Liver (tissue), 3 donors: ENCODE data around the gene TLCD3A.

Experiments
- ATF3 ChIP-seq: IDR thresholded peaks from 2 replicates; pipeline ENCODE4 v1.6.1; 2016; ENCODE audit warnings: antibody characterized with exemption
- CTCF ChIP-seq: fragments of 150-350 bp; IDR thresholded peaks from 2 replicates; pipeline ENCODE4 v1.5.1; 2017; ENCODE audit warnings: improper control_type of control experiment, low read depth, low read length; ENCODE audit not compliant: missing input control
- EGR1 ChIP-seq, 2 donors: IDR thresholded peaks; 2 replicates each; pipeline ENCODE4 v1.6.1; 2016 to 2018; ENCODE audit warnings: antibody characterized with exemption in 2 of 2, low read depth in 2 of 2
- GABPA ChIP-seq, 2 donors: IDR thresholded peaks in 1 of 2; conservative IDR thresholded peaks in 1 of 2; 2 replicates each; pipeline ENCODE4 v1.6.1; 2016; ENCODE audit warnings: antibody characterized with exemption in 2 of 2, mild to moderate bottlenecking in 1 of 2, moderate library complexity in 1 of 2
- JUND ChIP-seq, 2 donors: IDR thresholded peaks; 2 replicates each; pipeline ENCODE4 v1.6.1; 2016; ENCODE audit warnings: antibody characterized with exemption in 2 of 2
- NR2F2 ChIP-seq: IDR thresholded peaks from 2 replicates; pipeline ENCODE4 v1.6.1; 2016; ENCODE audit warnings: antibody characterized with exemption
- RAD21 ChIP-seq, 2 donors: IDR thresholded peaks; 2 replicates each; pipeline ENCODE4 v1.6.1; 2016; ENCODE audit warnings: antibody characterized with exemption in 2 of 2, mild to moderate bottlenecking in 2 of 2
- REST ChIP-seq: IDR thresholded peaks from 2 replicates; pipeline ENCODE4 v1.6.1; 2016; ENCODE audit warnings: antibody characterized with exemption, mild to moderate bottlenecking
- TAF1 ChIP-seq: conservative IDR thresholded peaks from 2 replicates; pipeline ENCODE4 v1.6.1; 2016; ENCODE audit warnings: antibody characterized with exemption, mild to moderate bottlenecking
- YY1 ChIP-seq: IDR thresholded peaks from 2 replicates; pipeline ENCODE4 v1.6.1; 2016; ENCODE audit warnings: antibody characterized with exemption, mild to moderate bottlenecking
- ZBTB33 ChIP-seq: IDR thresholded peaks from 2 replicates; pipeline ENCODE4 v1.6.1; 2016; ENCODE audit warnings: antibody characterized with exemption
- donor health status: healthy.
- donor health status: healthy.

GRCh38 chr17:689556-690275, 42.7 kb upstream of the TLCD3A start:
- TF ChIP-seq CTCF (no peak), REST (no peak), ZBTB33 (no peak), TAF1 (no peak), RAD21 (IDR thresholded peaks at IDR 0.05) (no peak), EGR1 (IDR thresholded peaks at IDR 0.05; ENCODE audit: low read depth in 2 of 2) (no peak), ATF3 (no peak), JUND (IDR thresholded peaks at IDR 0.05) (no peak), GABPA (IDR thresholded peaks at IDR 0.05 in 1 of 2, conservative IDR thresholded peaks at IDR 0.05 in 1 of 2) (no peak), NR2F2 (no peak), YY1 (no peak)
